A673 (cell line): ENCODE results near the gene HK3. TPM values are rescaled to one million over a fixed set of nuclear protein-coding genes. Genes with fewer than 3 reads are reported as not detected.

ENCODE experiments used
- BruUV-seq: library from RNA; stranded (reverse); fragments of 400-500 nt; replicated peaks from 2 replicates; lab custom pipeline; 2021; lab: Mats Ljungman, UMichigan
- CTCF ChIA-PET: fragments of 300-600 bp; sonication (Branson Sonifier 250); formaldehyde crosslinking; loops from one replicate; lab custom pipeline; 2022; ENCODE audit warnings: antibody characterized with exemption; lab: Charles Lee
- POLR2A ChIA-PET: fragments of 300-600 bp; sonication (Branson Sonifier 250); formaldehyde crosslinking; loops from one replicate; lab custom pipeline; 2022; ENCODE audit warnings: antibody characterized with exemption; ENCODE audit not compliant: low non-redundant PET; lab: Charles Lee
- DNase-seq: peaks from one replicate; pipeline ENCODE4 v3.0.0-alpha.2; 2015; ENCODE audit warnings: low spot score
- H3K27ac ChIP-seq: fragments of 200-600 bp; sonication (generic); 2 replicates; pipeline ENCODE4 v1.5.1; 2016; ENCODE audit warnings: mixed run types, low read depth, mild to moderate bottlenecking, mixed read lengths, antibody characterized with exemption, low read length; ENCODE audit not compliant: poor library complexity, severe bottlenecking
- H3K27me3 ChIP-seq: fragments of 200-600 bp; sonication (generic); replicated peaks from 2 replicates; pipeline ENCODE4 v1.6.1; 2017; ENCODE audit warnings: mixed run types, low read depth, mild to moderate bottlenecking, mixed read lengths, antibody characterized with exemption, low read length; ENCODE audit not compliant: insufficient read depth, poor library complexity
- H3K36me3 ChIP-seq: fragments of 200-600 bp; sonication (generic); 2 replicates; pipeline ENCODE4 v1.6.1; 2016; ENCODE audit warnings: mixed run types, mild to moderate bottlenecking, mixed read lengths, antibody characterized with exemption, low read length; ENCODE audit not compliant: insufficient read depth, poor library complexity, severe bottlenecking
- H3K4me1 ChIP-seq: fragments of 200-600 bp; sonication (generic); 2 replicates; pipeline ENCODE4 v1.6.1; 2017; ENCODE audit warnings: mixed run types, mild to moderate bottlenecking, mixed read lengths, antibody characterized with exemption, low read length; ENCODE audit not compliant: insufficient read depth, poor library complexity, severe bottlenecking
- H3K4me3 ChIP-seq: fragments of 200-600 bp; sonication (generic); 2 replicates; pipeline ENCODE4 v1.5.1; 2016; ENCODE audit warnings: low read depth, mixed run types, mild to moderate bottlenecking, mixed read lengths, low read length; ENCODE audit not compliant: poor library complexity, severe bottlenecking
- H3K9me3 ChIP-seq: fragments of 200-600 bp; sonication (generic); 2 replicates; pipeline ENCODE4 v1.6.1; 2016; ENCODE audit warnings: mixed run types, low read depth, mild to moderate bottlenecking, mixed read lengths, antibody characterized with exemption, low read length; ENCODE audit not compliant: poor library complexity, severe bottlenecking
- CTCF ChIP-seq: fragments of 300-800, 200-600 bp; sonication (generic); conservative IDR thresholded peaks from 2 replicates; pipeline ENCODE4 v1.5.1; 2017; ENCODE audit warnings: low read depth, mild to moderate bottlenecking, antibody characterized with exemption, low read length, moderate library complexity, mixed read lengths
- EZH2 ChIP-seq: fragments of 200-600 bp; sonication (generic); IDR thresholded peaks from 2 replicates; pipeline ENCODE4 v1.6.1; 2017; ENCODE audit warnings: borderline replicate concordance, low read depth, mild to moderate bottlenecking, mixed read lengths, antibody characterized with exemption, low read length; ENCODE audit not compliant: poor library complexity, severe bottlenecking
- intact Hi-C: fragments of 100-400 bp; cut with micrococcal nuclease; formaldehyde crosslinking; loops from one replicate; pipeline ENCODE4 v1.10.0; 2022; ENCODE audit not compliant: unreplicated experiment
- total RNA-seq: library from RNA; stranded (reverse); gene quantifications from 2 replicates; pipeline ENCODE4 v1.2.3, GENCODE V29; 2021

The HK3 gene
- total RNA-seq, 1 experiment from 2014 or later, result 0.84 TPM

DNA sequence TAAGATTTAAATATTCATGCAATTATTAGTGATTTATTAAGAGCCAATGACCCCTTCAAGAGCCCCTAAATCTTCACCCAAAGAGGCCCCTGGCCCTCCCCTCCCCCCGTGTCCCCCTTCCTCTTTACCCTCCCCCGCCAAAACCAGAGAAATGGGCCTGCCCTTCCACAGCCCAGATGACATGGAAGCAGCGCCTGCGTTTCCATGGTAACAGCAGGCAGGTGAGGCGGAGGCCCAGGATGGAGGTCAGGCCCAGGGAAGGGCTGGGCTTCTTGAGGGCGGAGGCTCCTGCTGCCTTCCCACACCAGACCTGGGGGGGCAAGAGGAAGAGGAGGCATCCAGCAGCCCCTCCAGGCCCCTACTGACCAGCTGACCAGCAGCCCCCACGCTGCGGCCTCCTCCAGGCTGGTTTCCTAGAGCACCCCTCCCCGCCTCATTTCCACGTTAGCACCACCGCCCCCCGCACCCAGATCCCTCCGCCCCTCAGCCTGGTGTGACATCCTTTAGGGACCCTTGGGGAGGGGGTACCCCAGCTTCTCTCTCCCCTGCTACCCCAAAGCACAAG lies 51.3 kb downstream of the HK3 start:
- Histone ChIP-seq H3K4me1 (no peaks in the 10 kb centered on the region), H3K27ac (no peak overlapping the region), H3K36me3 (no peaks in the 10 kb centered on the region), H3K4me3 (no peak overlapping the region), H3K27me3 (no peaks in the 10 kb centered on the region), H3K9me3 (no peaks in the 10 kb centered on the region)
- intact Hi-C loops, result no loop called here
- no peak for DNase-seq
- ChIA-PET CTCF (no interaction called here), POLR2A (no interaction called here)
- BruUV-seq, result no TSS peak
- no peak for TF ChIP-seq EZH2
- TF ChIP-seq CTCF, result no peak

- no peak overlapping the region for H3K27ac ChIP-seq
- intact Hi-C loops, result no loop called here
- H3K4me1 ChIP-seq, result no peaks in the 10 kb centered on the region
- DNase-seq, result no peak
- H3K27me3 ChIP-seq, result no peaks in the 10 kb centered on the region
- H3K36me3 ChIP-seq, result no peaks in the 10 kb centered on the region
- ChIA-PET POLR2A (no interaction called here), CTCF (no interaction called here)
- TF ChIP-seq CTCF, result no peak
- TF ChIP-seq EZH2, result no peak
- no peak overlapping the region for H3K4me3 ChIP-seq
- H3K9me3 ChIP-seq, result no peaks in the 10 kb centered on the region
- no TSS peak for BruUV-seq
Observed at GRCh38 chr5:176847148-176847547, 52.0 kb downstream of the HK3 start.

DNA sequence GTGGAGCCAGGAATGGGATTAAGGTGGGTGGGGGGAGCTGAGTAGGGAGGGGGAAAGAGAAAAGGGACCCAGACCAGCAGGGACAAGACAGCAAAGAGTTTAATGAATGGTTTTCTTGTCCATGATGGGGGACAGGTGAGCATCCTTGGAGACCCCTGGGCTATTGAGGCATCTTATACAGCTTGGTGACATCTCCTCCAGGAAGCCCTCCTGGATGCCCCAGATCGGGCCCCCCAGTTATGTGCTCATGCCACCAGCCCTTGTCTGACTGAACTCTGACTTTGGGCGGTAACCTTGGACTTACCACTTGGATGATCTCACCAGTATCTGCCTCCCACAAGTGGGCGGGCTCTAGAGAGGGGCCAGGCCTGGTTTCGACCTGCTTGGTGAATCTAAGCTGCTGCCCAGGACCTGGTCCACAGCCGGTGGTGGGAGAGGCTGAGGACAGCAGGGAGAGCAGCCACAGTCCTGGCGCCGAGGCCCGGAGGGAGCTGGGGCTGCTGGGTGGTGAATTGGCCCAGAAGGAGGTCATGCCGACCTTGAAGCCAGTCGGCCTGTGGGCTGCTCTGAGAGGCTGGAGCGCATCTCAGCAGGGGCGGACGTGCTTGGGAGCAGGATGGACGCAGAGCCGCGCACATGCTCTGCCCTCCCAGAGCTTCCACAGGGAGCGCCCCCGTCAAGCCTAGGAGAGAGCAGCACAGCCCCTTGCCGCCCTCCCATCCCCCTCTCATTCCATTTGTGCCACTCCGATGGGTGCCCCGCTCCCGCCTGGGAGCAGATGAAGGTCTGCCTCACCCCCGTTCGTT lies 52.6 kb downstream of the HK3 start:
- ChIA-PET CTCF (no interaction called here), POLR2A (no interaction called here)
- H3K4me1 ChIP-seq, result no peaks in the 10 kb centered on the region
- TF ChIP-seq CTCF (no peak), EZH2 (no peak)
- no peaks in the 10 kb centered on the region for H3K36me3 ChIP-seq
- no TSS peak for BruUV-seq
- H3K27ac ChIP-seq, result no peak overlapping the region
- intact Hi-C loops, result no loop called here
- DNase-seq, result no peak
- no peak overlapping the region for H3K4me3 ChIP-seq
- H3K9me3 ChIP-seq, result no peaks in the 10 kb centered on the region
- no peaks in the 10 kb centered on the region for H3K27me3 ChIP-seq
